K562 (cell line): ENCODE measurements around the gene FAM171A2. TPM values are rescaled to one million over a fixed set of nuclear protein-coding genes. Genes with fewer than 3 reads are reported as not detected.
"Not testable (repeated sequence)": the region's sequence is repeated elsewhere in the genome, so short reads cannot be mapped to it uniquely, and the experiment has no call there.

Experiments used
- ATAC-seq: fragments of 200-7000 bp; cut with Tn5 transposase; 3 replicates; pipeline ENCODE4 v1.9.1; 2020; ENCODE audit warnings: moderate library complexity
- BruUV-seq: library from RNA; stranded (reverse); fragments of 400-500 nt; replicated peaks from 2 replicates; lab custom pipeline; 2021; lab: Mats Ljungman, UMichigan
- CTCF ChIA-PET: fragments of 300-600 bp; formaldehyde crosslinking; extraction: SDS; loops from one replicate; lab custom pipeline; 2021; ENCODE audit warnings: low intra/inter-chr PET ratio; lab: Yijun Ruan, JAX
- POLR2A ChIA-PET: fragments of 300-600, 350-650 bp; sonication (Branson Sonifier 250); formaldehyde crosslinking; extraction: SDS; loops from one replicate; lab custom pipeline; 2021; ENCODE audit warnings: antibody characterized with exemption, inconsistent platforms; lab: Yijun Ruan, JAX
- DNase-seq, 4 experiments: peaks; one replicate each; pipeline versions ENCODE4 v3.0.0 to v3.0.0-alpha.2; 2011 to 2018; ENCODE audit warnings: low spot score in 3 of 4, mixed read lengths in 3 of 4; ENCODE audit errors: extremely low read depth in 1 of 4
- FAIRE-seq: peaks from 2 replicates; lab custom pipeline; 2011; peaks lifted over from hg19 to GRCh38; lab: Jason Lieb, UNC
- H2AFZ ChIP-seq: 2 replicates; pipeline ENCODE4 v1.6.0; 2011; ENCODE audit warnings: low read depth, low read length, control low read depth, inconsistent platforms
- H3K27ac ChIP-seq: fragments of 200-600 bp; 3 replicates; pipeline ENCODE4 v1.8.0; 2011; ENCODE audit warnings: low read depth, mild to moderate bottlenecking, control low read depth, inconsistent platforms, low read length, moderate library complexity, mixed read lengths; ENCODE audit errors: extremely low read depth
- H3K27me3 ChIP-seq, 2 experiments: fragments of 300-600 bp in 1 of 2; 2 replicates in 1 of 2; 3 replicates in 1 of 2; pipeline versions ENCODE4 v1.6.0 to v1.8.0; 2011; ENCODE audit warnings: inconsistent platforms in 2 of 2, low read length in 2 of 2, mild to moderate bottlenecking in 1 of 2, mixed read lengths in 1 of 2, moderate library complexity in 1 of 2; ENCODE audit not compliant: control insufficient read depth in 2 of 2, insufficient read depth in 2 of 2
- H3K36me3 ChIP-seq: fragments of 300-600 bp; 3 replicates; pipeline ENCODE4 v1.8.0; 2011; ENCODE audit warnings: mild to moderate bottlenecking, low read length, inconsistent platforms; ENCODE audit not compliant: control insufficient read depth, insufficient read depth
- H3K4me1 ChIP-seq, 2 experiments: fragments of 200-600 bp in 1 of 2; replicated peaks in 1 of 2; 2 replicates in 1 of 2; 3 replicates in 1 of 2; pipeline versions ENCODE4 v1.5.1 to v1.8.0; 2011; ENCODE audit warnings: inconsistent platforms in 2 of 2, low read length in 2 of 2, mild to moderate bottlenecking in 1 of 2, mixed read lengths in 1 of 2, moderate library complexity in 1 of 2; ENCODE audit not compliant: control insufficient read depth in 2 of 2, insufficient read depth in 2 of 2
- H3K4me2 ChIP-seq: 2 replicates; pipeline ENCODE4 v1.6.1; 2011; ENCODE audit warnings: low read length, control low read depth, inconsistent platforms, mixed read lengths; ENCODE audit not compliant: insufficient read depth
- H3K4me3 ChIP-seq: fragments of 200-600 bp; sonication (generic), shearing (Covaris generic); 2 replicates; pipeline ENCODE4 v1.5.1; 2016; ENCODE audit warnings: control low read depth, inconsistent platforms
- H3K79me2 ChIP-seq: fragments of 200-600 bp; 3 replicates; pipeline ENCODE4 v1.8.0; 2011; ENCODE audit warnings: low read length, inconsistent platforms; ENCODE audit not compliant: control insufficient read depth, insufficient read depth
- H3K9ac ChIP-seq, 2 experiments: 2 replicates each; pipeline versions ENCODE4 v1.6.0 to v1.6.1; 2011; ENCODE audit warnings: low read depth in 2 of 2, low read length in 2 of 2, control low read depth in 1 of 2, inconsistent platforms in 1 of 2, mild to moderate bottlenecking in 1 of 2, mixed read lengths in 1 of 2; ENCODE audit not compliant: insufficient read depth in 1 of 2
- H3K9me1 ChIP-seq: one replicate; pipeline ENCODE4 v1.6.0; 2011; ENCODE audit warnings: inconsistent platforms, mild to moderate bottlenecking, low read length, moderate library complexity; ENCODE audit not compliant: control insufficient read depth, insufficient read depth
- H3K9me3 ChIP-seq: replicated peaks from 2 replicates; pipeline ENCODE4 v1.5.1; 2011; ENCODE audit warnings: low read depth, low read length, inconsistent platforms; ENCODE audit not compliant: control insufficient read depth, insufficient read depth
- H4K20me1 ChIP-seq: replicated peaks from 2 replicates; pipeline ENCODE4 v1.6.1; 2011; ENCODE audit warnings: low read length, inconsistent platforms, mixed read lengths; ENCODE audit not compliant: control insufficient read depth, insufficient read depth
- C11orf30 ChIP-seq: fragments of 450-650 bp; IDR thresholded peaks from 2 replicates; pipeline ENCODE4 v1.6.1; 2016; ENCODE audit warnings: low read depth, mild to moderate bottlenecking
- EGR1 ChIP-seq: fragments of 450-650 bp; conservative IDR thresholded peaks from 2 replicates; pipeline ENCODE4 v1.6.1; 2017; ENCODE audit warnings: mild to moderate bottlenecking
- MECOM ChIP-seq: fragments of 250-450 bp; sonication (Bioruptor Pico); IDR thresholded peaks from 2 replicates; pipeline ENCODE4 v1.8.0; 2022; ENCODE audit warnings: inconsistent platforms
- RBBP5 ChIP-seq: fragments of 200-600 bp; sonication (generic); IDR thresholded peaks from 2 replicates; pipeline ENCODE4 v1.6.1; 2012; ENCODE audit warnings: borderline replicate concordance, mild to moderate bottlenecking, low read length, control low read depth, inconsistent platforms; ENCODE audit not compliant: insufficient read depth, poor library complexity, severe bottlenecking
- TAL1 ChIP-seq: fragments of 450-650 bp; IDR thresholded peaks from 2 replicates; pipeline ENCODE4 v1.6.1; 2016; ENCODE audit warnings: mild to moderate bottlenecking
- TGIF2 ChIP-seq: sonication (generic); formaldehyde crosslinking; IDR thresholded peaks from 2 replicates; pipeline ENCODE4 v1.8.1; 2022; ENCODE audit warnings: mild to moderate bottlenecking, missing genetic modification reagents, moderate library complexity
- ZBTB7A ChIP-seq: IDR thresholded peaks from 2 replicates; pipeline ENCODE4 v1.6.1; 2011; ENCODE audit warnings: low read depth, mild to moderate bottlenecking, low read length, moderate library complexity, borderline replicate concordance; ENCODE audit not compliant: control insufficient read depth
- WGBS: fragments of 100-300 bp; shearing (Covaris generic); methylation state at CpG from one replicate; pipeline ENCODE4 v1.1.6; 2016; ENCODE audit warnings: low coverage, mixed read lengths; ENCODE audit not compliant: insufficient coverage; ENCODE audit errors: missing lambda C conversion rate; 5-methylcytosine and 5-hydroxymethylcytosine counted together
- in situ Hi-C: fragments of 300-500 bp; cut with MboI; formaldehyde crosslinking; loops from 4 replicates; pipeline ENCODE4 v1.15.0; 2018; ENCODE audit warnings: inconsistent platforms, mixed read lengths
- intact Hi-C: fragments of 100-400 bp; cut with micrococcal nuclease; formaldehyde crosslinking; loops from 2 replicates; pipeline ENCODE4 v1.14.2; 2022
- polyA plus RNA-seq, 8 experiments: library from polyadenylated mRNA; depleted of rRNA in 4 of 8; stranded (reverse) in 5 of 8; unstranded in 3 of 8; fragments of >200 nt; fragmentation: Nextera tagmentation in 2 of 8; fragmentation: Illumina TruSeq in 1 of 8; extraction: Ambion mirVana in 2 of 8; extraction: Trizol in 1 of 8; gene quantifications; 2 replicates each; pipeline versions ENCODE4 v1.2.1 to v1.2.3, GENCODE V29; 2011 to 2014; ENCODE audit warnings: inconsistent platforms in 1 of 8, missing spikeins in 1 of 8
- total RNA-seq, 7 experiments: library from RNA; depleted of rRNA in 6 of 7; stranded (reverse); fragments of >200 nt in 6 of 7; fragmentation: Illumina TruSeq in 2 of 7; extraction: Trizol in 2 of 7; gene quantifications; 2 replicates each; pipeline versions ENCODE4 v1.2.1 to v1.2.3, GENCODE V29; 2011 to 2021; ENCODE audit warnings: low replicate concordance in 1 of 7
- TF ChIP-seq, protein P1 (sequence below), 2 experiments: IDR thresholded peaks in 1 of 2; conservative IDR thresholded peaks in 1 of 2; 2 replicates each; pipeline ENCODE4 v1.6.1; 2016; ENCODE audit warnings: low read depth in 2 of 2, mild to moderate bottlenecking in 1 of 2, missing compliant biosample characterization in 1 of 2, missing genetic modification characterization in 1 of 2, moderate library complexity in 1 of 2
- TF ChIP-seq, protein P2 (sequence below): fragments of 200-800 bp; sonication (Bioruptor generic); IDR thresholded peaks from 2 replicates; pipeline ENCODE4 v1.6.1; 2017; ENCODE audit warnings: missing genetic modification characterization, missing compliant biosample characterization

FAM171A2 gene
- total and polyA plus RNA-seq, 9 of the 15 experiments (the other 6 are each of a cell fraction or from before 2014, with no cell fraction given) = 0.10 to 10.2 (median 2.0) TPM; not detected in 1

DNA sequence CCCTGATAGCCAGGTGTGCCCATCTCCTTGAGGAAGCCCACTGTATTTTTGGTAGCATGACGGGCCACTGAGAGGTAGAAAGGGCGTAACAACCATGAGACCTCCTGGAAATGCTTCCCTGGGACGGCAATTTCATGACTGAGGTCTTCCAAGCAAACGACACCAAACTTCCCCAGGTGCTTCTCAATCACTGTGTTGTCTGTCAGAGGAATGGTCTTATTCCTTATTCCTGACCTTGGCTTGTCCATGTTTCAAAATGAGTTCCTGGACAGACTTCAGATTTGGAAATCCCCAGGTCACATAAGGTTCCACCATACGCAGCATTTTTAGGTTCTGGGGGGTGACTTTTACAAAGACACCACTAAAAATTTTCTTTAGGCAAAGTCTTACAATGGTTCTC, 1.4 kb upstream of the FAM171A2 start:
- peaks cover 5 to 31% of the 10 kb centered on the region in 2 experiments; a peak in 4 of 5 replicates for H3K4me1 ChIP-seq
- H3K9me3 ChIP-seq, intact Hi-C loops, H4K20me1 ChIP-seq, BruUV-seq, H3K9me1 ChIP-seq, FAIRE-seq, ATAC-seq, H3K4me3 ChIP-seq, H3K36me3 ChIP-seq, DNase-seq, in situ Hi-C loops, CTCF ChIA-PET, H2AFZ ChIP-seq, H3K9ac ChIP-seq, H3K4me2 ChIP-seq, H3K27me3 ChIP-seq: not testable (repeated sequence)
- POLR2A ChIA-PET = interaction anchor here (0.9 kb wide), 1 partner anchor 32 kb away, joined by 3 read pairs; no protein-coding TSS in a partner anchor
- TF ChIP-seq C11orf30 = 0 out of 2 replicates have a peak, but pooled peaks have one; percentile 4
- TF ChIP-seq, all 486 proteins: peak for 1; not testable (repeated sequence) for 485
- WGBS = 51% methylated on average over 4 of the region's 5 CpGs
- not testable (repeated sequence) for H3K79me2 ChIP-seq, H3K27ac ChIP-seq

DNA sequence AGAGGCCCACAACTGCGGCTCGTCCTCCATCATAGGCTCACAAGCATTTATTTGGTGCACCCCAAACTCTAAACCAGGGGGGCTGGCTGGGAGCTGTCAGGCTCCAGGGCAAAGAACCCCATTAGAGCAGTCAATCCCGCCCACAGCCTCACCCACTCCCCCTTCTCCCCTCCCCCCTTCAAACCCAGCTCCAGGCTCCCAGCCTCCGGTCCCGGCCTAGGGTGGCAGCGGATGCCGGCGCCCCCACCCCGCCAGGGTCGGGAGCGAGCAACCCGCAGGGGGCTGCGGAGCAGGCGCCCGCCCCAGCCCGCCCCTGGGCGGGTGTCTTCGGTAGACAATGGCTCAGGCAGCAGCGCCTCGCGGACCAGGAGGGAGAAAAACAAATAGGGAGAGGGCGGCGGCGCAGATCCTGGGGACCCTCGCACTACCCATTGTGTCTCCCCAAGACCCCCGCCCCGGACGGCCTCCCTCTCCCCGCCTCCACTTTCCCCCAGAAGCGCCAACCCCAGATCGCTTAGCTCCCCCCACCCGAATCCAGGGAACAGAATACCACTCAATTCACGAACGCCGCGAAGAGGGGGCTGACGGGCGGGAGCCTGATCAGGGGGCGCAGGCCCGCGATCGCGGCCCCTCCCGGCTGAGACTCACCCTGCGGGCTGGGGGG, 572 bp downstream of the FAM171A2 start:
- FAIRE-seq = no peak
- TF ChIP-seq MECOM (CRISPR knock-in tag) = no peak
- TF ChIP-seq, protein P1, sequence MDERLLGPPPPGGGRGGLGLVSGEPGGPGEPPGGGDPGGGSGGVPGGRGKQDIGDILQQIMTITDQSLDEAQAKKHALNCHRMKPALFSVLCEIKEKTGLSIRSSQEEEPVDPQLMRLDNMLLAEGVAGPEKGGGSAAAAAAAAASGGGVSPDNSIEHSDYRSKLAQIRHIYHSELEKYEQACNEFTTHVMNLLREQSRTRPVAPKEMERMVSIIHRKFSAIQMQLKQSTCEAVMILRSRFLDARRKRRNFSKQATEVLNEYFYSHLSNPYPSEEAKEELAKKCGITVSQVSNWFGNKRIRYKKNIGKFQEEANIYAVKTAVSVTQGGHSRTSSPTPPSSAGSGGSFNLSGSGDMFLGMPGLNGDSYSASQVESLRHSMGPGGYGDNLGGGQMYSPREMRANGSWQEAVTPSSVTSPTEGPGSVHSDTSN (CRISPR knock-in tag; IDR thresholded peaks at IDR 0.05; ENCODE audit: low read depth) = no peak
- TF ChIP-seq, protein P1 (tag; conservative IDR thresholded peaks at IDR 0.05; ENCODE audit: low read depth) = no peak
- peak; percentile 54 for TF ChIP-seq ZBTB7A
- TF ChIP-seq, protein P2, sequence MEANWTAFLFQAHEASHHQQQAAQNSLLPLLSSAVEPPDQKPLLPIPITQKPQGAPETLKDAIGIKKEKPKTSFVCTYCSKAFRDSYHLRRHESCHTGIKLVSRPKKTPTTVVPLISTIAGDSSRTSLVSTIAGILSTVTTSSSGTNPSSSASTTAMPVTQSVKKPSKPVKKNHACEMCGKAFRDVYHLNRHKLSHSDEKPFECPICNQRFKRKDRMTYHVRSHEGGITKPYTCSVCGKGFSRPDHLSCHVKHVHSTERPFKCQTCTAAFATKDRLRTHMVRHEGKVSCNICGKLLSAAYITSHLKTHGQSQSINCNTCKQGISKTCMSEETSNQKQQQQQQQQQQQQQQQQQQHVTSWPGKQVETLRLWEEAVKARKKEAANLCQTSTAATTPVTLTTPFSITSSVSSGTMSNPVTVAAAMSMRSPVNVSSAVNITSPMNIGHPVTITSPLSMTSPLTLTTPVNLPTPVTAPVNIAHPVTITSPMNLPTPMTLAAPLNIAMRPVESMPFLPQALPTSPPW (CRISPR knock-in tag) = peak; percentile 34
- TF ChIP-seq EGR1 = 0 out of 2 replicates have a peak, but pooled peaks have one; percentile 7
- TF ChIP-seq RBBP5 = peak; percentile 62
- no peak for TF ChIP-seq TAL1
- no peak for TF ChIP-seq TGIF2 (CRISPR knock-in tag)

More for the DNA sequence above, 572 bp downstream of the FAM171A2 start:
- 2% methylated on average over 31 of the region's 45 CpGs for WGBS
- Histone ChIP-seq H3K36me3 (no peaks in the 10 kb centered on the region), H3K4me2 (peak overlapping the region; percentile 70; the same call in 1 of the 2 replicates), H2AFZ (peak overlapping the region; percentile 91), H3K9ac (peak overlapping the region; percentile 70 to 96; a peak in 3 of 4 replicates), H3K9me1 (no peaks in the 10 kb centered on the region), H4K20me1 (peaks cover 9% of the 10 kb centered on the region), H3K27ac (peak overlapping the region; percentile 60; the same call in 1 of the 3 replicates), H3K4me1 (peaks cover 5 to 28% of the 10 kb centered on the region in 2 experiments; a peak in 4 of 5 replicates), H3K79me2 (no peaks in the 10 kb centered on the region), H3K4me3 (peak overlapping the region; percentile 81), H3K9me3 (no peaks in the 10 kb centered on the region), H3K27me3 (no peaks in the 10 kb centered on the region; a peak in 1 of 5 replicates)
- POLR2A ChIA-PET = interaction anchor here (0.6 to 1.5 kb wide), 5 partner anchors 17 to 376 kb away, joined by 3 to 4 read pairs (median 3); partner anchors contain the start of gene ITGA2B
- peak; percentile 44 to 83 (median 74) for DNase-seq
- CTCF ChIA-PET = no interaction called here
- in situ Hi-C loops (no loop called here), intact Hi-C loops (no loop called here)
- no TSS peak for BruUV-seq
- ATAC-seq = peak; percentile 69
